GM23338 (cell line): ENCODE data around the gene GOLGA8B. TPM values are rescaled to one million over a fixed set of nuclear protein-coding genes. Genes with fewer than 3 reads are reported as not detected.

Experiments used
- ATAC-seq: fragments of 200-7000 bp; cut with Tn5 transposase; 3 replicates; pipeline ENCODE4 v1.9.1; 2020
- DNase-seq: peaks from one replicate; pipeline ENCODE4 v3.0.0-alpha.2; 2015; ENCODE audit warnings: low spot score
- H2AFZ ChIP-seq: fragments of 200-600 bp; sonication (generic); 2 replicates; pipeline ENCODE4 v1.8.0; 2016; ENCODE audit warnings: antibody characterized with exemption, mild to moderate bottlenecking, moderate library complexity
- H3F3A ChIP-seq: fragments of 200-600 bp; sonication (generic); replicated peaks from 2 replicates; pipeline ENCODE4 v1.8.0; 2017; ENCODE audit warnings: antibody characterized with exemption, mixed run types, low read depth
- H3K27ac ChIP-seq: fragments of 200-600 bp; sonication (generic); 2 replicates; pipeline ENCODE4 v1.6.1; 2016; ENCODE audit warnings: low read depth
- H3K27me3 ChIP-seq: fragments of 200-600 bp; sonication (generic); 2 replicates; pipeline ENCODE4 v1.8.0; 2016; ENCODE audit warnings: mild to moderate bottlenecking, mixed run types, moderate library complexity; ENCODE audit not compliant: insufficient read depth
- H3K36me3 ChIP-seq: fragments of 200-600 bp; sonication (generic); 2 replicates; pipeline ENCODE4 v1.8.0; 2016; ENCODE audit warnings: mild to moderate bottlenecking; ENCODE audit not compliant: insufficient read depth
- H3K4me1 ChIP-seq: fragments of 200-600 bp; sonication (generic); 2 replicates; pipeline ENCODE4 v1.8.0; 2016; ENCODE audit warnings: mild to moderate bottlenecking, moderate library complexity; ENCODE audit not compliant: insufficient read depth
- H3K4me2 ChIP-seq: fragments of 200-600 bp; sonication (generic); 2 replicates; pipeline ENCODE4 v1.7.1; 2017; ENCODE audit warnings: mixed run types
- H3K4me3 ChIP-seq: fragments of 200-600 bp; sonication (generic); 2 replicates; pipeline ENCODE4 v1.6.1; 2016; ENCODE audit warnings: mixed run types
- H3K79me2 ChIP-seq: fragments of 200-600 bp; sonication (generic); replicated peaks from 2 replicates; pipeline ENCODE4 v1.8.0; 2017; ENCODE audit warnings: mild to moderate bottlenecking; ENCODE audit not compliant: insufficient read depth
- H3K9me2 ChIP-seq: fragments of 200-600 bp; sonication (generic); 2 replicates; pipeline ENCODE4 v1.8.0; 2017; ENCODE audit not compliant: insufficient read depth
- H4K20me1 ChIP-seq: fragments of 200-600 bp; sonication (generic); replicated peaks from 2 replicates; pipeline ENCODE4 v1.8.0; 2017; ENCODE audit warnings: mild to moderate bottlenecking; ENCODE audit not compliant: insufficient read depth
- H3K27ac Mint-ChIP-seq: 2 replicates; pipeline ENCODE4 v1.8.0; 2020; ENCODE audit warnings: inconsistent platforms, mild to moderate bottlenecking, moderate library complexity, mixed read lengths
- H3K27me3 Mint-ChIP-seq: 3 replicates; pipeline ENCODE4 v1.8.0; 2022; ENCODE audit warnings: low read depth, mild to moderate bottlenecking, moderate library complexity, mixed read lengths, inconsistent platforms; ENCODE audit not compliant: insufficient read depth, poor library complexity
- H3K36me3 Mint-ChIP-seq: 3 replicates; pipeline ENCODE4 v1.8.0; 2021; ENCODE audit warnings: low read depth, mild to moderate bottlenecking, inconsistent platforms, moderate library complexity, mixed read lengths
- H3K4me1 Mint-ChIP-seq: 3 replicates; pipeline ENCODE4 v1.8.0; 2020; ENCODE audit warnings: mild to moderate bottlenecking, inconsistent platforms, mixed read lengths
- H3K4me3 Mint-ChIP-seq: 3 replicates; pipeline ENCODE4 v1.8.0; 2021; ENCODE audit warnings: moderate library complexity, mild to moderate bottlenecking, inconsistent platforms, mixed read lengths
- H3K9me3 Mint-ChIP-seq: 3 replicates; pipeline ENCODE4 v1.8.0; 2020; ENCODE audit warnings: moderate library complexity, mild to moderate bottlenecking, inconsistent platforms, mixed read lengths
- CREB1 ChIP-seq: fragments of 250-450 bp; sonication (Bioruptor Pico); IDR thresholded peaks from 2 replicates; pipeline ENCODE4 v1.5.0; 2020; ENCODE audit warnings: low read depth, mild to moderate bottlenecking, moderate library complexity
- EZH2 ChIP-seq: fragments of 200-600 bp; sonication (generic); IDR thresholded peaks from one replicate; pipeline ENCODE4 v1.8.0; 2017; ENCODE audit warnings: antibody characterized with exemption, mild to moderate bottlenecking, low read depth; ENCODE audit not compliant: unreplicated experiment
- EZH2phosphoT487 ChIP-seq: fragments of 200-600 bp; sonication (generic); IDR thresholded peaks from one replicate; pipeline ENCODE4 v1.8.1; 2018; ENCODE audit warnings: antibody characterized with exemption; ENCODE audit not compliant: unreplicated experiment
- JUNB ChIP-seq: IDR thresholded peaks from one replicate; pipeline ENCODE4 v1.6.1; 2016; ENCODE audit warnings: antibody characterized with exemption; ENCODE audit not compliant: unreplicated experiment
- NANOG ChIP-seq: IDR thresholded peaks from 2 replicates; pipeline ENCODE4 v1.6.1; 2016; ENCODE audit warnings: antibody characterized with exemption, borderline replicate concordance
- POLR2AphosphoS5 ChIP-seq: IDR thresholded peaks from 2 replicates; pipeline ENCODE4 v1.6.1; 2016; ENCODE audit warnings: antibody characterized with exemption, low read depth
- REST ChIP-seq: IDR thresholded peaks from one replicate; pipeline ENCODE4 v1.6.1; 2018; ENCODE audit warnings: antibody characterized with exemption; ENCODE audit not compliant: unreplicated experiment
- STAT1 ChIP-seq: IDR thresholded peaks from one replicate; pipeline ENCODE4 v1.6.1; 2016; ENCODE audit warnings: antibody characterized with exemption; ENCODE audit not compliant: unreplicated experiment
- ZNF114 ChIP-seq: fragments of 250-450 bp; sonication (Bioruptor Pico); IDR thresholded peaks from 2 replicates; pipeline ENCODE4 v1.5.0; 2020; ENCODE audit warnings: mild to moderate bottlenecking, moderate library complexity
- ZNF331 ChIP-seq: fragments of 250-450 bp; sonication (Bioruptor Pico); IDR thresholded peaks from 2 replicates; pipeline ENCODE4 v1.5.0; 2020; ENCODE audit warnings: low read depth, mild to moderate bottlenecking, moderate library complexity
- polyA plus RNA-seq: library from polyadenylated mRNA; unstranded; fragments of >200 nt; fragmentation: Nextera tagmentation; extraction: Ambion mirVana; gene quantifications from 2 replicates; pipeline ENCODE4 v1.2.1, GENCODE V29; 2016
- total RNA-seq: library from RNA; depleted of rRNA; stranded (reverse); fragments of >200 nt; shearing (Covaris generic); gene quantifications from 2 replicates; pipeline ENCODE4 v1.2.3, GENCODE V29; 2014
- TF ChIP-seq, protein P1 (sequence below), 2 experiments: fragments of 200-600 bp in 1 of 2; sonication (generic) in 1 of 2; conservative IDR thresholded peaks; 2 replicates each; pipeline versions ENCODE4 v1.5.1 to v1.6.1; 2016 to 2017; ENCODE audit warnings: antibody characterized with exemption in 2 of 2, low read depth in 2 of 2, mild to moderate bottlenecking in 2 of 2, moderate library complexity in 1 of 2
- TF ChIP-seq, protein P2 (sequence below): fragments of 250-450 bp; sonication (Bioruptor Pico); IDR thresholded peaks from 2 replicates; pipeline ENCODE4 v1.5.0; 2020; ENCODE audit warnings: mild to moderate bottlenecking, moderate library complexity
- TF ChIP-seq, protein P3 (sequence below): IDR thresholded peaks from 2 replicates; pipeline ENCODE4 v1.6.1; 2016; ENCODE audit warnings: antibody characterized with exemption

Gene GOLGA8B
- total and polyA plus RNA-seq, 2 experiments from 2014 or later = 44.9 to 50.2 TPM

DNA sequence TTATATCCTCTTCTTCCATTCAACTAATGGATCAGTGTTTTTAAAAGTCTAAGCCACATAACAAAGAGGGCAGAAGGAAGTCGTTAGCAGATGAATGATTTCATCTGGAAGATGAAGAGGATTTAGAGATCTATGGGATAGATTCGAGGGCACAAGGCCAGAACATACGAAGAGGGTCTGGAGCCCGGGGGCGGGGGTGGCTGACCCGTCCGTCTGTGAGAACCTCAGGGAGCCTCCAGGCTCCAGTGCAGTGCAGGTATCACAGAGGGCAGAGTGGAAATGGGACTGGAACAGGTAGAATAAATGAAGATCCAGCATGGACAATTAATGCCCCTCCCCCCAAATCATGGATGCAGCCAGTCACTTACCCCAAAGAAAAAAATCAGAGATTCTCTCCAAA lies 1.5 kb upstream of the GOLGA8B start:
- Histone ChIP-seq H2AFZ (no peak overlapping the region), H3K27me3 (peaks cover 31% of the 10 kb centered on the region), H3K4me2 (no peak overlapping the region), H3K27ac (no peak overlapping the region), H3K79me2 (peaks cover 5% of the 10 kb centered on the region), H4K20me1 (no peaks in the 10 kb centered on the region), H3K4me3 (no peak overlapping the region), H3K4me1 (0 out of 2 replicates have a peak, but pooled peaks cover 4% of the 10 kb centered on the region), H3K9me2 (no peaks in the 10 kb centered on the region), H3F3A (no peaks in the 10 kb centered on the region), H3K36me3 (no peaks in the 10 kb centered on the region)
- TF ChIP-seq EZH2phosphoT487 (no peak), STAT1 (no peak), REST (no peak), CREB1 (CRISPR knock-in tag) (no peak), ZNF114 (CRISPR knock-in tag) (no peak), NANOG (no peak), JUNB (no peak), ZNF331 (CRISPR knock-in tag) (no peak), EZH2 (no peak), POLR2AphosphoS5 (no peak)
- TF ChIP-seq, protein P1, sequence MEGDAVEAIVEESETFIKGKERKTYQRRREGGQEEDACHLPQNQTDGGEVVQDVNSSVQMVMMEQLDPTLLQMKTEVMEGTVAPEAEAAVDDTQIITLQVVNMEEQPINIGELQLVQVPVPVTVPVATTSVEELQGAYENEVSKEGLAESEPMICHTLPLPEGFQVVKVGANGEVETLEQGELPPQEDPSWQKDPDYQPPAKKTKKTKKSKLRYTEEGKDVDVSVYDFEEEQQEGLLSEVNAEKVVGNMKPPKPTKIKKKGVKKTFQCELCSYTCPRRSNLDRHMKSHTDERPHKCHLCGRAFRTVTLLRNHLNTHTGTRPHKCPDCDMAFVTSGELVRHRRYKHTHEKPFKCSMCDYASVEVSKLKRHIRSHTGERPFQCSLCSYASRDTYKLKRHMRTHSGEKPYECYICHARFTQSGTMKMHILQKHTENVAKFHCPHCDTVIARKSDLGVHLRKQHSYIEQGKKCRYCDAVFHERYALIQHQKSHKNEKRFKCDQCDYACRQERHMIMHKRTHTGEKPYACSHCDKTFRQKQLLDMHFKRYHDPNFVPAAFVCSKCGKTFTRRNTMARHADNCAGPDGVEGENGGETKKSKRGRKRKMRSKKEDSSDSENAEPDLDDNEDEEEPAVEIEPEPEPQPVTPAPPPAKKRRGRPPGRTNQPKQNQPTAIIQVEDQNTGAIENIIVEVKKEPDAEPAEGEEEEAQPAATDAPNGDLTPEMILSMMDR (conservative IDR thresholded peaks at IDR 0.05; ENCODE audit: low read depth in 2 of 2) = no peak
- TF ChIP-seq, protein P2, sequence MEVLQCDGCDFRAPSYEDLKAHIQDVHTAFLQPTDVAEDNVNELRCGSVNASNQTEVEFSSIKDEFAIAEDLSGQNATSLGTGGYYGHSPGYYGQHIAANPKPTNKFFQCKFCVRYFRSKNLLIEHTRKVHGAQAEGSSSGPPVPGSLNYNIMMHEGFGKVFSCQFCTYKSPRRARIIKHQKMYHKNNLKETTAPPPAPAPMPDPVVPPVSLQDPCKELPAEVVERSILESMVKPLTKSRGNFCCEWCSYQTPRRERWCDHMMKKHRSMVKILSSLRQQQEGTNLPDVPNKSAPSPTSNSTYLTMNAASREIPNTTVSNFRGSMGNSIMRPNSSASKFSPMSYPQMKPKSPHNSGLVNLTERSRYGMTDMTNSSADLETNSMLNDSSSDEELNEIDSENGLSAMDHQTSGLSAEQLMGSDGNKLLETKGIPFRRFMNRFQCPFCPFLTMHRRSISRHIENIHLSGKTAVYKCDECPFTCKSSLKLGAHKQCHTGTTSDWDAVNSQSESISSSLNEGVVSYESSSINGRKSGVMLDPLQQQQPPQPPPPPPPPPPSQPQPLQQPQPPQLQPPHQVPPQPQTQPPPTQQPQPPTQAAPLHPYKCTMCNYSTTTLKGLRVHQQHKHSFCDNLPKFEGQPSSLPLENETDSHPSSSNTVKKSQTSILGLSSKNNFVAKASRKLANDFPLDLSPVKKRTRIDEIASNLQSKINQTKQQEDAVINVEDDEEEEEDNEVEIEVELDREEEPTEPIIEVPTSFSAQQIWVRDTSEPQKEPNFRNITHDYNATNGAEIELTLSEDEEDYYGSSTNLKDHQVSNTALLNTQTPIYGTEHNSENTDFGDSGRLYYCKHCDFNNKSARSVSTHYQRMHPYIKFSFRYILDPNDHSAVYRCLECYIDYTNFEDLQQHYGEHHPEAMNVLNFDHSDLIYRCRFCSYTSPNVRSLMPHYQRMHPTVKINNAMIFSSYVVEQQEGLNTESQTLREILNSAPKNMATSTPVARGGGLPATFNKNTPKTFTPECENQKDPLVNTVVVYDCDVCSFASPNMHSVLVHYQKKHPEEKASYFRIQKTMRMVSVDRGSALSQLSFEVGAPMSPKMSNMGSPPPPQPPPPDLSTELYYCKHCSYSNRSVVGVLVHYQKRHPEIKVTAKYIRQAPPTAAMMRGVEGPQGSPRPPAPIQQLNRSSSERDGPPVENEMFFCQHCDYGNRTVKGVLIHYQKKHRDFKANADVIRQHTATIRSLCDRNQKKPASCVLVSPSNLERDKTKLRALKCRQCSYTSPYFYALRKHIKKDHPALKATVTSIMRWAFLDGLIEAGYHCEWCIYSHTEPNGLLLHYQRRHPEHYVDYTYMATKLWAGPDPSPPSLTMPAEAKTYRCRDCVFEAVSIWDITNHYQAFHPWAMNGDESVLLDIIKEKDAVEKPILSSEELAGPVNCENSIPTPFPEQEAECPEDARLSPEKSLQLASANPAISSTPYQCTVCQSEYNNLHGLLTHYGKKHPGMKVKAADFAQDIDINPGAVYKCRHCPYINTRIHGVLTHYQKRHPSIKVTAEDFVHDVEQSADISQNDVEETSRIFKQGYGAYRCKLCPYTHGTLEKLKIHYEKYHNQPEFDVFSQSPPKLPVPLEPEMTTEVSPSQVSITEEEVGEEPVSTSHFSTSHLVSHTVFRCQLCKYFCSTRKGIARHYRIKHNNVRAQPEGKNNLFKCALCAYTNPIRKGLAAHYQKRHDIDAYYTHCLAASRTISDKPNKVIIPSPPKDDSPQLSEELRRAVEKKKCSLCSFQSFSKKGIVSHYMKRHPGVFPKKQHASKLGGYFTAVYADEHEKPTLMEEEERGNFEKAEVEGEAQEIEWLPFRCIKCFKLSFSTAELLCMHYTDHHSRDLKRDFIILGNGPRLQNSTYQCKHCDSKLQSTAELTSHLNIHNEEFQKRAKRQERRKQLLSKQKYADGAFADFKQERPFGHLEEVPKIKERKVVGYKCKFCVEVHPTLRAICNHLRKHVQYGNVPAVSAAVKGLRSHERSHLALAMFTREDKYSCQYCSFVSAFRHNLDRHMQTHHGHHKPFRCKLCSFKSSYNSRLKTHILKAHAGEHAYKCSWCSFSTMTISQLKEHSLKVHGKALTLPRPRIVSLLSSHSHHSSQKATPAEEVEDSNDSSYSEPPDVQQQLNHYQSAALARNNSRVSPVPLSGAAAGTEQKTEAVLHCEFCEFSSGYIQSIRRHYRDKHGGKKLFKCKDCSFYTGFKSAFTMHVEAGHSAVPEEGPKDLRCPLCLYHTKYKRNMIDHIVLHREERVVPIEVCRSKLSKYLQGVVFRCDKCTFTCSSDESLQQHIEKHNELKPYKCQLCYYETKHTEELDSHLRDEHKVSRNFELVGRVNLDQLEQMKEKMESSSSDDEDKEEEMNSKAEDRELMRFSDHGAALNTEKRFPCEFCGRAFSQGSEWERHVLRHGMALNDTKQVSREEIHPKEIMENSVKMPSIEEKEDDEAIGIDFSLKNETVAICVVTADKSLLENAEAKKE (CRISPR knock-in tag) = no peak
- TF ChIP-seq, protein P3, sequence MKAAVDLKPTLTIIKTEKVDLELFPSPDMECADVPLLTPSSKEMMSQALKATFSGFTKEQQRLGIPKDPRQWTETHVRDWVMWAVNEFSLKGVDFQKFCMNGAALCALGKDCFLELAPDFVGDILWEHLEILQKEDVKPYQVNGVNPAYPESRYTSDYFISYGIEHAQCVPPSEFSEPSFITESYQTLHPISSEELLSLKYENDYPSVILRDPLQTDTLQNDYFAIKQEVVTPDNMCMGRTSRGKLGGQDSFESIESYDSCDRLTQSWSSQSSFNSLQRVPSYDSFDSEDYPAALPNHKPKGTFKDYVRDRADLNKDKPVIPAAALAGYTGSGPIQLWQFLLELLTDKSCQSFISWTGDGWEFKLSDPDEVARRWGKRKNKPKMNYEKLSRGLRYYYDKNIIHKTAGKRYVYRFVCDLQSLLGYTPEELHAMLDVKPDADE = no peak
- Mint-ChIP-seq H3K27ac (no peak overlapping the region), H3K9me3 (no peaks in the 10 kb centered on the region; the same call in 2 of the 3 replicates), H3K27me3 (peaks cover 28% of the 10 kb centered on the region), H3K36me3 (no peaks in the 10 kb centered on the region; the same call in 2 of the 3 replicates), H3K4me1 (peaks cover 24% of the 10 kb centered on the region), H3K4me3 (no peak overlapping the region; the same call in 2 of the 3 replicates)
- ATAC-seq (no peak), DNase-seq (no peak)
